Endodermal cell (in vitro differentiated cells): ENCODE data around the gene SLC5A6. TPM values are rescaled to one million over a fixed set of nuclear protein-coding genes. Genes with fewer than 3 reads are reported as not detected.

ENCODE experiments used
- DNase-seq: peaks from one replicate; pipeline ENCODE4 v3.0.0-alpha.2; 2017
- H3K27ac ChIP-seq: 2 replicates; pipeline ENCODE4 v1.5.1; 2013; ENCODE audit warnings: mild to moderate bottlenecking, low read depth, low read length, moderate library complexity
- H3K27me3 ChIP-seq: 2 replicates; pipeline ENCODE4 v1.6.1; 2013; ENCODE audit warnings: mild to moderate bottlenecking, low read length, moderate library complexity; ENCODE audit not compliant: insufficient read depth, control insufficient read depth, poor library complexity, severe bottlenecking
- H3K36me3 ChIP-seq: 2 replicates; pipeline ENCODE4 v1.7.0; 2013; ENCODE audit warnings: mild to moderate bottlenecking, low read length, moderate library complexity; ENCODE audit not compliant: control insufficient read depth, insufficient read depth
- H3K4me1 ChIP-seq: one replicate; pipeline ENCODE4 v1.7.0; 2013; ENCODE audit warnings: low read length; ENCODE audit not compliant: control insufficient read depth, insufficient read depth
- H3K4me3 ChIP-seq: 2 replicates; pipeline ENCODE4 v1.5.1; 2013; ENCODE audit warnings: mild to moderate bottlenecking, low read length, moderate library complexity
- H3K9ac ChIP-seq: 2 replicates; pipeline ENCODE4 v1.6.1; 2013; ENCODE audit warnings: mild to moderate bottlenecking, low read length, moderate library complexity; ENCODE audit not compliant: poor library complexity, severe bottlenecking; ENCODE audit errors: extremely low read depth
- H3K9me3 ChIP-seq: 2 replicates; pipeline ENCODE4 v1.6.1; 2013; ENCODE audit warnings: mild to moderate bottlenecking, low read length, moderate library complexity; ENCODE audit not compliant: control insufficient read depth
- H3K27ac Mint-ChIP-seq: 2 replicates; pipeline ENCODE4 v1.8.0; 2020; ENCODE audit warnings: mixed read lengths
- H3K27me3 Mint-ChIP-seq: 2 replicates; pipeline ENCODE4 v1.8.0; 2021; ENCODE audit warnings: mild to moderate bottlenecking, mixed read lengths; ENCODE audit not compliant: insufficient read depth
- H3K36me3 Mint-ChIP-seq: 2 replicates; pipeline ENCODE4 v1.8.0; 2020; ENCODE audit warnings: low read depth, mixed read lengths
- H3K4me1 Mint-ChIP-seq: 2 replicates; pipeline ENCODE4 v1.8.0; 2020; ENCODE audit warnings: mixed read lengths
- H3K4me3 Mint-ChIP-seq: 2 replicates; pipeline ENCODE4 v1.8.0; 2020; ENCODE audit warnings: mild to moderate bottlenecking, moderate library complexity, mixed read lengths
- H3K9me3 Mint-ChIP-seq: 2 replicates; pipeline ENCODE4 v1.8.0; 2020; ENCODE audit warnings: mild to moderate bottlenecking, mixed read lengths
- CTCF ChIP-seq: fragments of 200-600 bp; sonication (generic); conservative IDR thresholded peaks from 2 replicates; pipeline ENCODE4 v1.5.0; 2021; ENCODE audit warnings: antibody characterized with exemption, mild to moderate bottlenecking
- WGBS, 2 experiments: methylation state at CpG; one replicate each; pipeline versions ENCODE4 v1.1.5 to v1.1.7; 2013; ENCODE audit warnings: missing lambda C conversion rate in 2 of 2, mixed read lengths in 1 of 2; ENCODE audit not compliant: insufficient coverage in 1 of 2, insufficient read length in 1 of 2; 5-methylcytosine and 5-hydroxymethylcytosine counted together
- total RNA-seq, 2 donors: library from RNA; stranded (reverse); fragmentation: NEBNext Ultra II Directional in 1 of 2; extraction: Animal tissue kit (Norgen Biotek cat#: 25700) in 1 of 2; gene quantifications; 2 replicates in 1 of 2; 3 replicates in 1 of 2; pipeline ENCODE4 v1.2.1, GENCODE V29; 2021

SLC5A6 gene
- total RNA-seq, 2 donors from 2014 or later, result 115 to 125 TPM

GRCh38 chr2:27170581-27171337, 41.3 kb downstream of the SLC5A6 start:
- Mint-ChIP-seq H3K9me3 (no peaks in the 10 kb centered on the region), H3K27ac (no peak overlapping the region), H3K27me3 (peaks cover 12% of the 10 kb centered on the region), H3K4me1 (no peaks in the 10 kb centered on the region), H3K36me3 (no peaks in the 10 kb centered on the region), H3K4me3 (no peak overlapping the region)
- Histone ChIP-seq H3K27ac (no peak overlapping the region), H3K9me3 (no peaks in the 10 kb centered on the region), H3K27me3 (peaks cover 24% of the 10 kb centered on the region), H3K4me1 (no peaks in the 10 kb centered on the region), H3K36me3 (no peaks in the 10 kb centered on the region), H3K9ac (no peak overlapping the region), H3K4me3 (no peak overlapping the region)
- WGBS, 2 experiments, result 83 to 94% methylated on average over 2 to 5 of the region's 6 CpGs
- no peak for DNase-seq
- TF ChIP-seq CTCF, result no peak

- H3K27me3 ChIP-seq, result peaks cover 2% of the 10 kb centered on the region
Observed at GRCh38 chr2:27164960-27165763, 46.9 kb downstream of the SLC5A6 start.

More at GRCh38 chr2:27164960-27165763, 46.9 kb downstream of the SLC5A6 start:
- no peak overlapping the region for H3K27ac ChIP-seq
- no peaks in the 10 kb centered on the region for H3K9me3 ChIP-seq
- H3K27ac Mint-ChIP-seq, result no peak overlapping the region
- no peak overlapping the region for H3K4me3 ChIP-seq
- no peak overlapping the region for H3K9ac ChIP-seq
- no peaks in the 10 kb centered on the region for H3K36me3 ChIP-seq
- no peak overlapping the region for H3K4me3 Mint-ChIP-seq
- 91 to 94% methylated on average over 8 of the region's 8 CpGs for WGBS, 2 experiments
- H3K4me1 Mint-ChIP-seq, result no peaks in the 10 kb centered on the region
- DNase-seq, result no peak
- peaks cover 3% of the 10 kb centered on the region for H3K27me3 Mint-ChIP-seq
- no peaks in the 10 kb centered on the region for H3K9me3 Mint-ChIP-seq
- no peak for TF ChIP-seq CTCF
- no peaks in the 10 kb centered on the region for H3K36me3 Mint-ChIP-seq
- H3K4me1 ChIP-seq, result no peaks in the 10 kb centered on the region
